ENCODE data around the gene JPH4. TPM values are rescaled to one million over a fixed set of nuclear protein-coding genes. Genes with fewer than 3 reads are reported as not detected.

The JPH4 gene
- polyA plus RNA-seq, 1 donor (not counting 4 experiments of a cell fraction or from before 2014, with no cell fraction given): 0.01 TPM

- dilution Hi-C loops (cut with MboI; ENCODE audit: extremely low pct_ligation_motif_present, low sequenced_read_pairs): no loop called here
- no peak overlapping the region for H2AFZ ChIP-seq (ENCODE audit: control insufficient read depth, low read length)
- H3K27me3 ChIP-seq (ENCODE audit: control insufficient read depth, extremely low read depth, insufficient read depth, low read length): peaks cover 4% of the 10 kb centered on the region
- no peaks in the 10 kb centered on the region for H3K36me3 ChIP-seq (ENCODE audit: control insufficient read depth in 2 of 2, extremely low read depth in 1 of 2, insufficient read depth in 2 of 2, low read length in 2 of 2)
- no peak overlapping the region for H3K9ac ChIP-seq (ENCODE audit: control insufficient read depth, extremely low read depth, insufficient read depth, low read length)
- H3K4me1 ChIP-seq (ENCODE audit: control insufficient read depth, extremely low read depth, insufficient read depth, low read length): no peaks in the 10 kb centered on the region
- H3K9me3 ChIP-seq (ENCODE audit: control insufficient read depth, low read depth, low read length): peaks cover 2% of the 10 kb centered on the region
- FAIRE-seq (no peak), DNase-seq (ENCODE audit: low read depth, low spot score) (no peak)
- H3K9me1 ChIP-seq (ENCODE audit: control insufficient read depth, extremely low read depth, insufficient read depth, low read length): no peaks in the 10 kb centered on the region
- H3K27ac ChIP-seq (ENCODE audit: control insufficient read depth, insufficient read depth, low read length): no peak overlapping the region
- TF ChIP-seq CTCF (optimal IDR thresholded peaks at IDR 0.05 in 1 of 3, IDR thresholded peaks at IDR 0.05 in 1 of 3, conservative IDR thresholded peaks at IDR 0.05 in 1 of 3; ENCODE audit: extremely low read depth in 1 of 3, insufficient read depth in 2 of 3, low read length in 3 of 3) (no peak), EZH2 (IDR thresholded peaks at IDR 0.05; ENCODE audit: low read length) (no peak)
- H3K4me3 ChIP-seq (ENCODE audit: control insufficient read depth in 2 of 3, extremely low read depth in 1 of 3, insufficient read depth in 2 of 3, low read depth in 1 of 3, low read length in 3 of 3): no peak overlapping the region
- no peaks in the 10 kb centered on the region for H3K79me2 ChIP-seq (ENCODE audit: control insufficient read depth, insufficient read depth, low read length)
- H4K20me1 ChIP-seq (ENCODE audit: control insufficient read depth, extremely low read depth, insufficient read depth, low read length): no peaks in the 10 kb centered on the region
- no peak overlapping the region for H3K4me2 ChIP-seq (ENCODE audit: control insufficient read depth, extremely low read depth, insufficient read depth, low read depth, low read length)
Measured at GRCh38 chr14:23623962-23624361, 45.4 kb upstream of the JPH4 start.

GRCh38 chr14:23622990-23623389 is 44.4 kb upstream of the JPH4 start:
- no peak overlapping the region for H3K9ac ChIP-seq (ENCODE audit: control insufficient read depth, extremely low read depth, insufficient read depth, low read length)
- H3K27me3 ChIP-seq (ENCODE audit: control insufficient read depth, extremely low read depth, insufficient read depth, low read length): peaks cover 4% of the 10 kb centered on the region
- no peak overlapping the region for H3K4me2 ChIP-seq (ENCODE audit: control insufficient read depth, extremely low read depth, insufficient read depth, low read depth, low read length)
- no peak for FAIRE-seq
- H3K9me1 ChIP-seq (ENCODE audit: control insufficient read depth, extremely low read depth, insufficient read depth, low read length): no peaks in the 10 kb centered on the region
- H3K4me3 ChIP-seq (ENCODE audit: control insufficient read depth in 2 of 3, extremely low read depth in 1 of 3, insufficient read depth in 2 of 3, low read depth in 1 of 3, low read length in 3 of 3): no peak overlapping the region
- no peaks in the 10 kb centered on the region for H4K20me1 ChIP-seq (ENCODE audit: control insufficient read depth, extremely low read depth, insufficient read depth, low read length)
- no peaks in the 10 kb centered on the region for H3K36me3 ChIP-seq (ENCODE audit: control insufficient read depth in 2 of 2, extremely low read depth in 1 of 2, insufficient read depth in 2 of 2, low read length in 2 of 2)
- peaks cover 2% of the 10 kb centered on the region for H3K9me3 ChIP-seq (ENCODE audit: control insufficient read depth, low read depth, low read length)
- dilution Hi-C loops (cut with MboI; ENCODE audit: extremely low pct_ligation_motif_present, low sequenced_read_pairs): no loop called here
- no peaks in the 10 kb centered on the region for H3K79me2 ChIP-seq (ENCODE audit: control insufficient read depth, insufficient read depth, low read length)
- no peak overlapping the region for H3K27ac ChIP-seq (ENCODE audit: control insufficient read depth, insufficient read depth, low read length)
- DNase-seq (ENCODE audit: low read depth, low spot score): no peak
- TF ChIP-seq EZH2 (IDR thresholded peaks at IDR 0.05; ENCODE audit: low read length) (no peak), CTCF (optimal IDR thresholded peaks at IDR 0.05 in 1 of 3, IDR thresholded peaks at IDR 0.05 in 1 of 3, conservative IDR thresholded peaks at IDR 0.05 in 1 of 3; ENCODE audit: extremely low read depth in 1 of 3, insufficient read depth in 2 of 3, low read length in 3 of 3) (no peak)
- H3K4me1 ChIP-seq (ENCODE audit: control insufficient read depth, extremely low read depth, insufficient read depth, low read length): no peaks in the 10 kb centered on the region
- H2AFZ ChIP-seq (ENCODE audit: control insufficient read depth, low read length): no peak overlapping the region

Data from keratinocyte (primary cell).